HG02759 (cell line): Measurements from ENCODE around the gene KCNH4.
A peak's percentile ranks its signal among the peaks of the same experiment; 100 is the strongest.
"Not testable (repeated sequence)": the region's sequence is repeated elsewhere in the genome, so short reads cannot be mapped to it uniquely, and the experiment has no call there.

Experiments
- ATAC-seq: cut with Tn5 transposase; IDR thresholded peaks from one replicate; pipeline ENCODE4 v1.9.1; 2021; ENCODE audit warnings: mild to moderate bottlenecking, moderate library complexity; ENCODE audit not compliant: unreplicated experiment

KCNH4 gene

DNA sequence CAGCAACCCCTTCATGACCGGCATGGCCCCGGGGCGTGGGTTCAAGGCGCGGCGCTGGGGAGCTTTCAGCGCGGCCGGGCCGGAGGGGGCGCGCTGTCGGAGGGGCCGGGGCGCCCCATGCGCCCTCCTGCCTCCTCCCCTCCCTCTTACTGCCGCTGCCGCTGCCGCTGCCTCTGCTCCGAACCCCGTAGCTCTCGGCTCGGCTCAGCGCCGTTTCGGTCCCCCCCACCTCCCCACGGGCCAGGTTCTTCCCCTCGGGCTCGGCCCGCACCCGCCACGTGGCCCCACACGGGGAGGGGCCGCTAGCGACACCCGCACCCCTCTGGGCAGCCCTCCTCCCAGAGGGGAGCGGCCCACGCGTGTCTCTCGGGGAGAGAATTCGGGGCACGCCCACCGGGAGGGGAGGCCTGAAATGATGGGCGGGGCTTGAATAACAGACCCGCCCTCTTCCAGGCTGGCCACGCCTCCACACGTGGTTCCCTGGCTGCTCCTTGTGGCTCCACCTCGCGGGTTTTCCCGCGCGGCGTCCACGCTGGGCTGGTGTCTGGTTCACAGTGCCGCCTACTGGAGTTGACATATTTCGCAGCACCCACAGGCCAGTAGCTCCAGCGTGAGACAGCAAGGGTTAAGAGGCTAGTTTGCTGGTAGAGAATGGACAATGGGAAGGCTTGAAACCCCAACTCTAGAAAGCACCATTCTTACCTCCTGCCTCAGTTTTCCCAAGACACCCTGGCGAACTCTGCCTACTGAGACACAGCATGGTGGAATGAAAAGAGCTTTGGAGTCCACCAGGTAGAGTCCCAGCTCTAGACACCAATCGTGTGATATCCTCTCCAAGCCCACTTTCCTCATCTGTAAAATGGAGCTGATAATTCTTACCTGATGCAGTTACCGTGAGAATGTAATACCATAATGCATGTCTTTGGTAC lies at the start of gene KCNH4:
TSS of gene KCNH4 (minus strand) at position 221 of the 929 bp plus-strand sequence. CDS start at position 24, 197 bp downstream.
- ATAC-seq: peak; percentile 49

DNA sequence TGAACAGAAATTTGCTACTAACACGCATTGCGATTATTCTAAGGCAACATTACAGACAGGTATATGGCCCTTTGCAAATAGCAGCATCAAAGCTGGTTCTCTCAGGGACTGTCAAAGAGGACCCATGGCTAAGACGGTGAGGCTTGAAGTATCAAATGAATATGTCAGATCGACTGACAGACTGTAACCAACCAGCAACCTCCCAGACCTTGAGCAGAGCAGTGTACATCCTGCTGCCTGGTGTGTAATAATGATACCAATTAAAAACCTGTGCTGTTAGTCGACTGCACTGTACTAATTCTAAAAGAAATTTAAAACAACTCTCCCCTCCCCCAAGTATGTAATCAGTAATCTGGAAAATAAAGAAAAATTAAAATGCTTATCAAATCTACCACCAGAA lies 49.3 kb upstream of the KCNH4 start:
- no peak for ATAC-seq

DNA sequence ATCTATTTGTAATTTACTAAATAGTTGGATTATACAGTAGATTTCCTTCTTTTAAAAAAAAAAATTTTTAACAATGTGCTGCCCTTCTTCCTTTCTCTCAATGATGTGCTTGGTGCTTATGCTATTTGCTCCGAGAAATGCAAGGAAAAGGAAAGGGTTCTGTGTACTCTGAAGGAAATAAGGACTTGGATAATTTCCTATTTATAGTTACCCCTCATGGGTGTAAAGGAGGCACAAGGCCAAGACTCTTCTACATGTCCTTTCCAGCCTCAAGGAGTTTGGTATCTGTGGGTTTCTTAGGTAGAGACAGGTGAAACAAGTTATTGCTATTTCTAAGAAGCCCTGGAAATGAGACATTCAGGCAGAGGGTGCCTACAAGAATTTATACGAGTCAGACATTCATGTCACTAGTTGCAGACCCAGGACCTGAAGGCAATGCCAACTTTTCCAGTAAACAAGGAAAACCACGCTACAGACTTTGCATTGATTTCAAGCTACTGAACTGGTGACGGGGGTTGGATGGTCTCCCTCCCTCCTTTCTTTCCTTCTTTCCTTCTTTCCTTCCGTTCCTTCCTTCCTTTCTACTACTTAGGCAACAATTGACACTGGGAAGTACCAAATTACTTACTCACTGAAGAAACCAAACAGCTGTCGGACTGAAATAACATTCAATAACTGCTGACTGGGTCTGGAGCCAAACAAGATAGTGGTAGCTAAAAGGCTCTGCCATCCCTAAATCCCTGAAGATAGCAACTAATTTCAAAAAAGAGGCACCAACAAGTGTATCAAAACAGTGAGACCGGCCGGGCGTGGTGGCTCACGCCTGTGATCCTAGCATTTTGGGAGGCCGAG lies 47.1 kb upstream of the KCNH4 start:
- no peak for ATAC-seq

DNA sequence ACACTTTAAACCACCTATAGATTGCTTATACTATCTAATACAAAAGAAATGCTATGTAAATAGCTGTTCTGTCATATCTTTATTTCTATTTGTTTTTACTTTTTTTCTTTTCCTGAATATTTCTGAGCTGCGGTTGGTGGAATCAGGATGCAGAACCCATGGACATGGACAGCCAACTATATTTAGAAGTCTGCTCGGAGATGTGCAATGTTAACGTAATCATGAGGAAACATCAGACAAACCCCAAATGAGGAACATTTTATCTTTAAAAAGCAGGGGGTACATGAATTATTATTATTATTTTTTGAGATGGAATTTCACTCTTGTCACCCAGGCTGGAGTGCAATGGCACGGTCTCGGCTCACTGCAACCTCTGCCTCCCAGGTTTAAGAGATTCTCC lies 44.7 kb upstream of the KCNH4 start:
- ATAC-seq: no peak

DNA sequence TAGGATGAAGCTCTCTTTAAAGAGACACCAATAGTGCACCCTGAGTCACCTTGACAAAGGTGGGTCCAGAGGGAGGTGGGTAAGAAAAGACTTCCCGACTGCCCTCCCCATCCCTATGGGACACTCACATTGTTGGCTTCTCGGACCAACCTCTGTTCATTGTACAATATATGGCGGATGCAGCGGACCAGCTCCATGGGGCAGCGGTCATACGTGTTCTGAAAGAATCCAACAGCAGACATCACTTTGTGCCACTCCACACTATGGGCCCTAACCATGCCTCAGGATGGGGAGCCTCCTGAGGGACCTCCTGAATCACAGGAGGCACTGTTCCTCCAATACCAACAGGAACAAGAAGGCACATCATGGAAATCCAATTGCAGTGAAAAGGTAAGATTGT lies 43.7 kb upstream of the KCNH4 start:
- ATAC-seq: no peak

DNA sequence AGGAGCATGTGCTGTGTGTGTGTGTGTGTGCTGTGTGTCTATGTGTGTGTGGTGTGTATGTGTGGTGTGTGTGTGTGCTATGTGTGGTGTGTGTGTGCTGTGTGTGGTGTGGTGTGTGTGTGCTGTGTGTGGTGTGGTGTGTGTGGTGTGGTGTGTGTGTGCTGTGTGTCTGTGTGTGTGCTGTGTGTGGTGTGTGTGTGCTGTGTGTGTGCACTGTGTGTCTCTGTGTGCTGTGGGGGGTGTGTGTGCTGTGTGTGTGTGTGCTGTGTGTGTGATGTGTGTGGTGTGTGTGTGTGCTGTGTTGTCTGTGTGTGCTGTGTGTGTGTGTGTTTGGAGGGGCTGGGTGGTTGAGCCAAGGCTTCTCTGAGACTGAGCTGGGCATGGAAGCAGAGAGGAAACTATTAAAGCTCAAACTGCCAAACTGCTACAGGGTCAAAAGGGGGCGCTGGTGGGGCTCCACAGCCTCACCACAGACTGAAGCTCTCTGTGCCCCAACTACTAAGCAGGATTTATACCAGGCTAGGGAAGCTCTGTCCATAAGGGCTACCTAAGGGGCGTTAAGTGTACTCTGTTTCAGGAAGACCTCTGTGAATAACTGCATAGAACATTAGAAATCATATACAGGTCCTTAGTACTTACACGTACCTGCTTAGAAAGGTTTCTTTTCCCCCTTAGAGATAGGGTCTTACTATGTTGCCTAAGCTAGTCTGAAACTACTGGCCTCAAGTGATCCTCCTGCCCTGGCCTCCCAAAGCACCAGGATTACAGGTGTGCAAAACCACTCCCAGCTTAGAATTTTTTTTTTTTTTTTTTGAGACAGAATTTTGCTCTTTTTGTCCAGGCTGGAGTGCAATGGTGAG lies 41.2 kb upstream of the KCNH4 start:
- no peak for ATAC-seq

DNA sequence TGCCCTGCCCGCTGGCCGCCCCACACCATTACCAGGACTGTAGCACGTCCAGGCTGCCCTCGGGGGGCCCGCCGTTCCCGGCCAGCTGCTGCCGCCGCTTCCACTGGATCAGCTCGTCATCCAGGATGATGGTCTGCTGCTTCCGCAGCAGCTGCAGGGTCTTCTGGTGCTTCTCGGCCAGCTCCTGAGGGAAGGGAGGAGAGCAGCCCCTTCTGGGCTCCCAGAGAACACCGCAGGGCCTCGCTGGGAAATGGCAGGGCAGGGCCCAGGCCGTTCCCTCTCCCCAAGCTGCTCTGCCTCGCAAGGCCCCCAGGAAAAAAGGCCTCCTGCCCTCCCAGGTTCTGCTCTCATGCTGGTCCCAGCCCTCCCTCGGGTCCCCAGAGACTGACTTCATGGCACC lies 38.3 kb upstream of the KCNH4 start:
- ATAC-seq: not testable (repeated sequence)

DNA sequence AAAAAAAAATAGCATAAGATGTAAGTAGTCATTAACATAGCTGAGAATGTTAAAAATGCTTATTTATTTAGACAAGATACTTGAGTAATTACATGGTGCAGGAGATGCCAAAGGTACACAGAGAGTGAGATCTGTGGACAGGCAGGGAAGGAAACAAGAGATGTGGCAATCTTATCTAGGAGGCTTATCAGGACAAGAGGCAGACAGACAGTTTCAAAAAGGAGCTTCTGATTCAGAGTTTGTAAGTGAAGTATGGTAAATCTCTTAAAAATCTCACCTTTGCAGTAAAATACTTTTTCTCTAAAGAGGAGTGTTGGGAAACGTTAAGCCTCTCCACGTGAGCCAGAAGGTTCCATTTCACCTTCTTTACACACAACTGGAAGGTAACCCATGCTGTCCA lies 33.2 kb upstream of the KCNH4 start:
- ATAC-seq: no peak

DNA sequence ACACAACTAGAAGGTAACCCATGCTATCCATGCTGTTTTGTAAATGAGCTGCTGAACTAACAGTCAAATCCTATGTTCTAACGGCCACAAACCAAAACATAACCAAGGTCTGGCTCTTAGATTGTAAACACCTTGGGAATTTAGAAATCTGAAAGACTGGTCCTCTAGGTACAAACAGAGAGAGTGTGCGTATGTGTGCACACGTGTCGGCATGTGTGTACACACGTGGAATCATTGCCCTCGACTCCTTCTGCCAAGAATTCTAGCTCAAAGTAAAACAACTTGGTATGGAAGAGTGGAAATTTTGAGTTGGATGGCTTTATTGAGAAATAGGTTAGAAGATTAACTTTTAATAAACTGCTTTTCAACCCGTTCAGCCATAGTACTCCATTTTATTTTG lies 31.4 kb upstream of the KCNH4 start:
- no peak for ATAC-seq

DNA sequence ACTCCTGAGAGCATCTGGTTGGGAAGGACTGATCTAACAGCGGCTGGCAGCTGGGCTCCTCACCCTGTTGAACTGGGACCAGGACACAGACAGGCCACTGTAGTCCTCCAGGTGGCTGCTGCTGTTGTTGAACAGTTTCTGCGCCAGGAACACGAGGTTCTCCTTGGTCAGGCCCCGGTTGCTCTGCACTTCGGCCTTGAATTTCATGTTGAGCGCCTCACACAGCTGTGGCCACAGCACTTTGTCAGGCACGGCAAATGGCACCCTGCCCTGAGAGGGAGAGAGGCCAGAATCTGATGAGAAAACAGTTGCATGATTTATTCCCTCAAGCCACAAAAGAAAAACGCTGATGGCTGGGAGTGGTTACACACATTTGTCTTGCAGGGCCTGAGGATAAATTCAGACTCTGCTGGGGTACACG lies 31.0 kb upstream of the KCNH4 start:
- not testable (repeated sequence) for ATAC-seq

DNA sequence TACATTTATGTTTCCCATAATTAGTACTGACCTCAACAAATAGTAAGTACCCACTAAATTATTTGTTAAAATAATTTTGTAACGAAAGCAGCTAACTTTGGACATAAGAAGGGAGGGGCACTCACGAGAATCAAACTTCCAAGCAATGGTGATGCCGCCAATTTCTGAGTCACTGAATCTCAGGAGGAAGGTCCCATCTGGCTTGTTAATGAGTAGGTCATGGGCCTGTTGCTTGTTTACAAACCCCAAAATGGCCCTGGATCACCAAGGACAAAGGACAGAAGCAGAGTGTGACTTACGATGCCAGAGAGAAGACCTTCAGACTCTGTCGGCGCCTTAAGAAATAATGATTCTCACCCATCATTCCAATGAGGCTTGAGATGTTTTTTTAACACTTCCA lies 29.1 kb upstream of the KCNH4 start:
- ATAC-seq: no peak

DNA sequence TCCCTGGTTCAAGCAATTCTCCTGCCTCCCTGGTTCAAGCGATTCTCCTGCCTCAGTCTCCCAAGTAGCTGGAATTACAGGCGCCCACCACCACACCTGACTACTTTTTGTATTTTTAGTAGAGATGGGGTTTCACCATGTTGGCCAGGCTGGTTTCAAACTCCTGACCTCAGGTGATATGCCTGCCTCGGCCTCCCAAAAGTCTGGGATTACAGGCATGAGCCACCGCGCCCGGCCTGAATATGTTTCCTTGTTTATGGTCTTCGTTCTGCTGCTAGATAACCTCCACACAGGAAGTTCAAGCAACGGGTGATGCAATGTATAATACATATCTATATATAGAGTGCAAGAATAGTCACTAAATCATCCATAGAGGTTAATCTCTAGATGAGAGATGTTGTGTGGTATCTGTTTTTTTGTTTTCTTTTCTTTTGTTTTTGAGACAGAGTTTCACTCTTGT lies 25.2 kb upstream of the KCNH4 start:
- ATAC-seq: not testable (repeated sequence)

DNA sequence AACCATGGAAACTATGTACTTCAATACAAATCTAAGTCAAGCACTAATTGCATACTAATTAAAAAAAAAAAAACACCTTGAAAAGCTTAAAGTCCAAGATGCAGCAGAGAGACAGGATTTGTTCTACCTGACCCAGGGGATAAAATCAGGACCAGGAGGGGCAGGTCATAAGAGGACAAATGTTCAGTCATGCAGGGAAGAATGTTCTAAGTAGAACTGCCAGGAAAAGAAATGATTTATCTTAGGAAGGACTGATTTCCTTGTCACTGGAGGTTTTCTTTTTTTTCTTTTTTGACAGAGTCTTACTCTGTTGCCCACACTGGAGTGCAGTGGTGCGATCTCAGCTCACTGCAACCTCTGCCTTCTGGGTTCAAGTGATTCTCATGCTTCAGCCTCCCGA lies 22.4 kb upstream of the KCNH4 start:
- no peak for ATAC-seq

DNA sequence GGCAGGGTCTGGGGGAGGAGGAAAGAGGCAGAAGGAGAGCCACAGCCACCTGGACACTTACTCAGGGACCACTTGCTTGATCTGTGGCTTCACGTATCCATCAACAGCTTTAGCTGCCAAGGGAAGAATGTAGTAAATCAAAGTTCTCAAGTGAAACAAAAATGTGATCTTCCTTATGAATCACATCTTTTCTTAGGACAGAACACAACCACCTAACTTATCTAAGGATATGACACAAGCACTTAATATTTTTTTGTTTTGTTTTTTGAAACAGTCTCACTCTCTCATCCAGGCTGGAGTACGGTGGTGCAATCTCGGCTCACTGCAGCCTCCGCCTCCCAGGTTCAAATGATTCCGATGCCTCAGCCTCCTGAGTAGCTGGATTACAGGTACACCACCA lies 21.8 kb upstream of the KCNH4 start:
- no peak for ATAC-seq

DNA sequence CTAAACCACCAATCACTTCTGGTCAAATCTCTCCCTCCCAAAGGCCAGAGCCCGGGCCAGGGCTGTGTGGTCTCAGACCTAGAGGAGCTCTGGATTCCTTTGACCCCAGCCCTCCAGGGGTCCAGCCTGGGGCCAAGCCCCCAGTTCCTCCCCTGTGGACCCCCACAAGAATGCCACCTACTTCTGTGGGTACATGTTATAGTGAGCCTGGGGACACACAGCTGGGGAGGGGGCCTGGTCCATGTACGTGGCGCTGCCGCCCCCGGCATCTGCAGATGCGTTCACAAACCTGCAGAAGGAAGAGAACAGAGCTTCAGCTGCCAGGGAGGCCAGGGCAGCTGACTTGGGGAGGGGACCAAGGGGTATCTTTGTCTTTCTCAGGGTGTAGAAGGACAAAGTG lies 21.2 kb upstream of the KCNH4 start:
- ATAC-seq: no peak

DNA sequence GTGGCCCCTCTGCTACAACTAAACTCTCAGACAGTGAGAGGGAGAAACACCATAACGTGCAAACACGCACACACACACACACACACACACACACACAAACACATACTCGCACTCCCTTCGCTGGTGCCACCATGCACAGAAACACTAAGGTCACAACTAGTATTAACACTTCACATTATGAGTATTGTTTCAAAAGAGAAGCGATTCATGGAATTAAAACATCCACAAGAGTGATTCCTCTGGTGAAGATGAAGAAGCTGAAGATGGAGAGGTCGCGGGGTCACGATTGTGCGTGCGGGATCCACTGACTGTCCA lies 20.5 kb upstream of the KCNH4 start:
- no peak for ATAC-seq

DNA sequence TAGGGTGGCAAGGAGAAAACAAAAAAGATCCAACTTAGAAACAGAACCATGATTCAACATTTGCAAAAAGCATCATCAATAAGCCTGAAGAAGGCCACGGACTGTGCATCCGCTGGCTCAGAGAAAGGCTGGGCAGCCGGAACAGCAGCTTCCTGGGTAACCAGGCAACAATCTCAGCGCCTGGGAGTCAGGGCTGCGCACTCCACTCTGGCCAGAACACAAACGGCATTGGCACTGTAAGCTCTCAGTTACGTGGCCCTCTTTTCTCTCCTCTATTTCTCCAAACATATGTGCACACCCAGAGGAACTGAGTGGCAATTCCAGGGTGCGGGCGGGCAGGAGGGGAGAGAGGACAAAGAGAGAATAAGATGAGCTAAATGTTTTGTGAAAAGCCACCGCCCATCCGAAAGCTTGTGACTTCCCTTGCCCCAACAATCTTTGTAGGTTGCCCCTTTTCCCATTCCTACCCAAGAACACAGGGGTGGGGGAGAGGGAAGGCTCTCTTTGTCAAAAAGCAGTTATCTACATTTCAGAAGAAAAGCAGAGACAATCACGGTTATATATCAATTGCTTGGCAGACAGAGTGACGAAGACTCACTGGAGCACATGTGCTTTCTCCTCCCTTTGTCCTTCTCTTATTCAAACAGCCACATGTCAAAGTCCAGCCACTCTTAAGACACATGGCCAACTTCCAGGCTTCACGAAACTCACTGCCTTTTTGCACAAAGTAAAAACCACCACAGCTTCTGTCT lies 19.9 kb upstream of the KCNH4 start:
- ATAC-seq: no peak

DNA sequence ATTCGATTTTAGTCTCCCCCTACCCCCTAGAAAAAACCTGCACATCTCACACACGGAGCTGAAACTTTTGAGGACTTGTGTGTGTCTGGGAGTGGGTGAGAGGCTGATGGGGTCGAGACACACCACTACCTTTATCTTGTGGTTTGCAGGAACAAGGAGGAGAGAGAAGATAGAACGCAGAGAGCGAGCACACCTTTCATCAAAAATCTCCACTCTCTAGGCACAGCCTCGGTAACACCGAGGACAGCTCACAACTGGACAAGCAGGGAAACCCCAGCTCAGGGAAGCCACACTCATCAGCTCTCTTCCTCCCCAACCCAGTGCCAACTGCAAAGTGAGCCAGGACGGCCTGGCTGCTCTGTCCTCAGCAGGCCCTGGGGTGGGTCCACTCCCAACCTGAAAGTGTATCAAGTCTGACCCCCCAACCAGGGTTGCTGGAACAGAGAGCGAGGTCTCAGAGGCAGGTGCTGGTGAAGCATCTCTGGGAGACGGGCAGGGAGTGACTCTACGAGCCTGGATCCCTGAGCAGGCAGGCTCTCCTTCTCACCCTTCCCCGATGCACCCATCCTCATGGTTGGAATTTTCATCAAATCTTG lies 18.6 kb upstream of the KCNH4 start:
- no peak for ATAC-seq

DNA sequence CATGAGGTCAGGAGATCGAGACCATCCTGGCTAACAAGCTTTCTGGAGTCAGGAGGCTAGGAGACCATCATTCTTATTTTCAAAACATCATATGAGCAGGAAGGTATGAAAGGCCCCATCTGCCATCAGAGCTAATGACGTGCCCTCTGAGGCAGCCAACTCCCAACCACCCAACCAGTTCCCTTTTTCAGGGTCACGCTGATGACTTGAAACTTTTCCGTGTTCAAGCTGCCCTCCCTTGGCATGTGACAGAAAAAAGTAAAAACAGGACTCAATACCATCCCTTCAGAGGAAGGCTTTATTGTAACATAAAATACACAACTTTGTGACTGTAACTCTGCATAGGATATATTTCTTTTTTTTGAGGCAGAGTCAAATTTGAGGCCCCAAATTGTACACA lies 18.0 kb upstream of the KCNH4 start:
- no peak for ATAC-seq
